GM12891 (cell line): ENCODE data around the gene OLFM4.

Source experiments
- PAX5 ChIP-seq: IDR thresholded peaks from 2 replicates; pipeline ENCODE4 v1.6.1; 2011; ENCODE audit warnings: low read length, moderate library complexity, mild to moderate bottlenecking; ENCODE audit not compliant: insufficient read depth, severe bottlenecking
- POLR2A ChIP-seq: IDR thresholded peaks from 2 replicates; pipeline ENCODE4 v1.6.1; 2011; ENCODE audit warnings: low read depth, low read length, control low read depth
- POLR2AphosphoS5 ChIP-seq: IDR thresholded peaks from 2 replicates; pipeline ENCODE4 v1.6.1; 2011; ENCODE audit warnings: low read depth, low read length, control low read depth
- POU2F2 ChIP-seq: IDR thresholded peaks from 2 replicates; pipeline ENCODE4 v1.6.1; 2011; ENCODE audit warnings: low read depth, mild to moderate bottlenecking, control low read depth, low read length, moderate library complexity
- SPI1 ChIP-seq: IDR thresholded peaks from 2 replicates; pipeline ENCODE4 v1.6.1; 2011; ENCODE audit warnings: low read depth, low read length, control low read depth
- TAF1 ChIP-seq: IDR thresholded peaks from 2 replicates; pipeline ENCODE4 v1.6.1; 2011; ENCODE audit warnings: low read depth, low read length, control low read depth

GRCh38 chr13:53089951-53090350 lies 61.3 kb downstream of the OLFM4 start:
- TF ChIP-seq POLR2A (no peak), POLR2AphosphoS5 (no peak), TAF1 (no peak), POU2F2 (no peak), SPI1 (no peak), PAX5 (no peak)
